Vagina (tissue), 2 donors: ENCODE data around the gene AGBL1. TPM values are rescaled to one million over a fixed set of nuclear protein-coding genes. Genes with fewer than 3 reads are reported as not detected.

Experiments
- DNase-seq, 2 donors: peaks; one replicate each; pipeline ENCODE4 v3.0.0-alpha.2; 2017; ENCODE audit errors: extremely low spot score in 2 of 2
- H3K27ac ChIP-seq: fragments of 200-600 bp; sonication (generic); one replicate; pipeline ENCODE4 v1.5.1; 2019
- H3K27me3 ChIP-seq: fragments of 200-600 bp; sonication (generic); one replicate; pipeline ENCODE4 v1.5.1; 2019
- H3K36me3 ChIP-seq, 2 donors: fragments of 200-600 bp; sonication (generic); one replicate each; pipeline ENCODE4 v1.5.1; 2017 to 2019
- H3K4me1 ChIP-seq: fragments of 200-600 bp; sonication (generic); one replicate; pipeline ENCODE4 v1.5.1; 2019
- H3K4me3 ChIP-seq, 2 donors: fragments of 200-600 bp; sonication (generic); 1 replicate in 1 of 2; 2 replicates in 1 of 2; pipeline ENCODE4 v1.5.1; 2016 to 2019
- H3K9me3 ChIP-seq: fragments of 200-600 bp; sonication (generic); one replicate; pipeline ENCODE4 v1.5.1; 2019
- CTCF ChIP-seq, 3 experiments: fragments of 450-650 bp in 2 of 3; fragments of 200-600 bp in 1 of 3; sonication (generic) in 1 of 3; IDR thresholded peaks; one replicate each; pipeline ENCODE4 v1.5.1; 2017 to 2019; ENCODE audit warnings: antibody characterized with exemption in 3 of 3, mild to moderate bottlenecking in 2 of 3, moderate library complexity in 2 of 3
- POLR2A ChIP-seq, 2 donors: fragments of 450-650 bp; IDR thresholded peaks; one replicate each; pipeline ENCODE4 v1.6.1; 2017; ENCODE audit warnings: antibody characterized with exemption in 2 of 2, mild to moderate bottlenecking in 2 of 2, moderate library complexity in 2 of 2
- POLR2AphosphoS5 ChIP-seq, 2 donors: sonication (generic); formaldehyde crosslinking; IDR thresholded peaks; one replicate each; pipeline ENCODE4 v1.9.0; 2017; ENCODE audit warnings: antibody characterized with exemption in 2 of 2, mild to moderate bottlenecking in 2 of 2, low read depth in 1 of 2; ENCODE audit not compliant: insufficient read depth in 1 of 2
- intact Hi-C: fragments of 100-400 bp; cut with DNase I; formaldehyde crosslinking; loops from one replicate; pipeline ENCODE4 v1.15.1; 2023
- total RNA-seq: library from RNA; depleted of rRNA; stranded (reverse); fragments of >200 nt; gene quantifications from one replicate; pipeline ENCODE4 v1.2.3, GENCODE V29; 2016

Gene AGBL1
- total RNA-seq, 1 donor from 2014 or later: not detected

GRCh38 chr15:86865920-86866319 is 786.2 kb downstream of the AGBL1 start:
- no peaks in the 10 kb centered on the region for H3K36me3 ChIP-seq
- intact Hi-C loops: no loop called here
- no peak overlapping the region for H3K27ac ChIP-seq
- no peaks in the 10 kb centered on the region for H3K9me3 ChIP-seq
- H3K4me3 ChIP-seq: no peak overlapping the region
- DNase-seq: no peak
- H3K27me3 ChIP-seq: no peaks in the 10 kb centered on the region
- no peaks in the 10 kb centered on the region for H3K4me1 ChIP-seq
- TF ChIP-seq CTCF (IDR thresholded peaks at IDR 0.05) (no peak), POLR2AphosphoS5 (IDR thresholded peaks at IDR 0.05; ENCODE audit: insufficient read depth in 1 of 2, low read depth in 1 of 2) (no peak), POLR2A (IDR thresholded peaks at IDR 0.05) (no peak)

- Histone ChIP-seq H3K36me3 (no peaks in the 10 kb centered on the region), H3K27ac (no peak overlapping the region), H3K9me3 (no peaks in the 10 kb centered on the region), H3K4me3 (no peak overlapping the region), H3K4me1 (no peaks in the 10 kb centered on the region), H3K27me3 (no peaks in the 10 kb centered on the region)
- intact Hi-C loops: no loop called here
- no peak for DNase-seq
- TF ChIP-seq CTCF (IDR thresholded peaks at IDR 0.05) (no peak), POLR2A (IDR thresholded peaks at IDR 0.05) (no peak), POLR2AphosphoS5 (IDR thresholded peaks at IDR 0.05; ENCODE audit: insufficient read depth in 1 of 2, low read depth in 1 of 2) (no peak)
These were observed 791.2 kb downstream of the AGBL1 start for GRCh38 chr15:86870846-86871245.

GRCh38 chr15:86871964-86872363 is 792.3 kb downstream of the AGBL1 start:
- no peaks in the 10 kb centered on the region for H3K27me3 ChIP-seq
- no peak overlapping the region for H3K27ac ChIP-seq
- intact Hi-C loops: no loop called here
- no peak overlapping the region for H3K4me3 ChIP-seq
- no peaks in the 10 kb centered on the region for H3K36me3 ChIP-seq
- no peak for DNase-seq
- no peaks in the 10 kb centered on the region for H3K9me3 ChIP-seq
- TF ChIP-seq CTCF (IDR thresholded peaks at IDR 0.05): no peak
- no peak for TF ChIP-seq POLR2A (IDR thresholded peaks at IDR 0.05)
- H3K4me1 ChIP-seq: no peaks in the 10 kb centered on the region

- Histone ChIP-seq H3K27ac (no peak overlapping the region), H3K4me1 (no peaks in the 10 kb centered on the region), H3K27me3 (no peaks in the 10 kb centered on the region), H3K9me3 (no peaks in the 10 kb centered on the region), H3K36me3 (no peaks in the 10 kb centered on the region), H3K4me3 (no peak overlapping the region)
- TF ChIP-seq POLR2A (IDR thresholded peaks at IDR 0.05): no peak
- TF ChIP-seq CTCF (IDR thresholded peaks at IDR 0.05): no peak
- no peak for TF ChIP-seq POLR2AphosphoS5 (IDR thresholded peaks at IDR 0.05; ENCODE audit: insufficient read depth in 1 of 2, low read depth in 1 of 2)
- no peak for DNase-seq
- intact Hi-C loops: no loop called here
These were observed 793.1 kb downstream of the AGBL1 start for GRCh38 chr15:86872782-86873181.

GRCh38 chr15:86875067-86875466 is 795.4 kb downstream of the AGBL1 start:
- H3K36me3 ChIP-seq: no peaks in the 10 kb centered on the region
- DNase-seq: no peak
- no peak for TF ChIP-seq CTCF (IDR thresholded peaks at IDR 0.05)
- no peak for TF ChIP-seq POLR2AphosphoS5 (IDR thresholded peaks at IDR 0.05; ENCODE audit: insufficient read depth in 1 of 2, low read depth in 1 of 2)
- TF ChIP-seq POLR2A (IDR thresholded peaks at IDR 0.05): no peak
- no peaks in the 10 kb centered on the region for H3K27me3 ChIP-seq
- intact Hi-C loops: no loop called here
- no peak overlapping the region for H3K27ac ChIP-seq
- H3K9me3 ChIP-seq: no peaks in the 10 kb centered on the region
- H3K4me3 ChIP-seq: no peak overlapping the region
- no peaks in the 10 kb centered on the region for H3K4me1 ChIP-seq
